Activated CD4-positive, alpha-beta memory T cell treated with anti-CD3 and anti-CD28 coated beads, Interleukin-2, amount 10 ng/mL, durations not matched to agents 7 days and 5 days (primary cell): Measurements from ENCODE around the gene FAR2. TPM values are rescaled to one million over a fixed set of nuclear protein-coding genes. Genes with fewer than 3 reads are reported as not detected.

Source experiments
- CTCF ChIA-PET: fragments of 350-600 bp; sonication (Branson Sonifier 250); formaldehyde crosslinking; loops from one replicate; lab custom pipeline; 2021; ENCODE audit warnings: antibody characterized with exemption, inconsistent platforms; lab: Charles Lee
- POLR2A ChIA-PET: fragments of 350-600 bp; sonication (Branson Sonifier 250); formaldehyde crosslinking; loops from one replicate; lab custom pipeline; 2021; ENCODE audit warnings: antibody characterized with exemption; lab: Charles Lee
- DNase-seq: peaks from one replicate; pipeline ENCODE4 v3.0.0-alpha.2; 2020
- H3K27ac Mint-ChIP-seq: one replicate; pipeline ENCODE4 v1.8.0; 2021; ENCODE audit warnings: mild to moderate bottlenecking, mixed read lengths
- H3K27me3 Mint-ChIP-seq: one replicate; pipeline ENCODE4 v1.8.0; 2021; ENCODE audit warnings: mixed read lengths
- H3K36me3 Mint-ChIP-seq: one replicate; pipeline ENCODE4 v1.8.0; 2021; ENCODE audit warnings: low read depth, mixed read lengths
- H3K4me1 Mint-ChIP-seq: one replicate; pipeline ENCODE4 v1.8.0; 2021; ENCODE audit warnings: mixed read lengths
- H3K4me3 Mint-ChIP-seq: one replicate; pipeline ENCODE4 v1.8.0; 2021; ENCODE audit warnings: mild to moderate bottlenecking, mixed read lengths
- H3K9me3 Mint-ChIP-seq: one replicate; pipeline ENCODE4 v1.8.0; 2021; ENCODE audit warnings: mixed read lengths
- total RNA-seq, 2 experiments: library from RNA; stranded (reverse); gene quantifications; one replicate each; pipeline ENCODE4 v1.2.3, GENCODE V29; 2021

The FAR2 gene
- total RNA-seq, 2 experiments from 2014 or later: 19.1 to 19.9 TPM

DNA sequence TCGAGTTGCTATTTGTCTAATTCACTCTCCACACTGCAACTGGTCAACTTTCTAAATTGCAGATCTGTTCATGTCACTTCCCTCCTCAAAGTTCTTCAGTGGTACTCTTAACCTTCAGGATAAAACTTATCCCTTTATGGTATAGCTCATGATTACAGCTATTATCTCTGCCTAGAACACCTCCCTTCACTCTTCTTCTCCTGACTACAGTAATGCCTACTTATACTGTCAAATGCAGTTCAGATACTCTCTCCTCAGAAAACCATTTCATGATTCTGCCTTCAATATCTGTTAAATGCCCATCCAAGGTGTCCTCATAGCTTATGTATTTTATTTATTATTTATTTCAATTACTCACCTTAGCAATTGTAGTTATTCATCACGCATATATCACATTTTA is 85.5 kb downstream of the FAR2 start:
- H3K36me3 Mint-ChIP-seq: no peaks in the 10 kb centered on the region
- no peak overlapping the region for H3K27ac Mint-ChIP-seq
- DNase-seq: no peak
- H3K27me3 Mint-ChIP-seq: no peaks in the 10 kb centered on the region
- H3K4me1 Mint-ChIP-seq: no peaks in the 10 kb centered on the region
- H3K4me3 Mint-ChIP-seq: no peak overlapping the region
- POLR2A ChIA-PET: no interaction called here
- CTCF ChIA-PET: no interaction called here
- no peaks in the 10 kb centered on the region for H3K9me3 Mint-ChIP-seq

DNA sequence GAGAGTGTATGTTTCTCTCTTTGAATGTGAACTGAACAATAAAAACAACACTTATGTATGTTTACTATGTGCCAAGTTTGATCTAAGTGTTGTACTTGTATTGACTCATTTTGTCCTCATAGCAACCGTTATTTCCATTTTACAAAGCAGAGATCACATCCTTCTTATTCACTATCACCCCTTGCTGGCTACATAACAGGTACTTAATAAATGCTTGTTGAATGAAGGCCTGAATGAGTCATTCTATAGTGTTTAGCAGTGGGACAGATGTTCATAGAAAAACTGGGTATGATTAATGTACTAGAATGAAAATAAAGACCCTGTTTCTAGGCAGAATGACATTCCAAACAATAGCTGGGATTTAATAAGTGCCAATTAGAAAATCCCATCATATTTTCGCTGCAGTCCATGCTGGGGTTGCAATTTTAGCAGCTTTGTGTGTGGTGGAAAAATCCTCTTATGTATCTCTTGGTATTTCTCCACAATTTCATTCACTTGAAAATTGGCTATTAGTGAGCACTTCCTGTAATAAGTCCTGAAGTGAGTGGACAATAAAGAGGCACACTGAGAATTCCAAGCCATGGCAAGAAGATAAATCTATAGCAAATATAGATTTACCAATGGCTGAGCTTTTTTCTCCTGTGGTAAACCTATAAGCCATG is 86.0 kb downstream of the FAR2 start:
- Mint-ChIP-seq H3K9me3 (no peaks in the 10 kb centered on the region), H3K4me3 (no peak overlapping the region), H3K27me3 (no peaks in the 10 kb centered on the region), H3K27ac (no peak overlapping the region), H3K36me3 (no peaks in the 10 kb centered on the region), H3K4me1 (no peaks in the 10 kb centered on the region)
- ChIA-PET CTCF (no interaction called here), POLR2A (no interaction called here)
- DNase-seq: no peak

DNA sequence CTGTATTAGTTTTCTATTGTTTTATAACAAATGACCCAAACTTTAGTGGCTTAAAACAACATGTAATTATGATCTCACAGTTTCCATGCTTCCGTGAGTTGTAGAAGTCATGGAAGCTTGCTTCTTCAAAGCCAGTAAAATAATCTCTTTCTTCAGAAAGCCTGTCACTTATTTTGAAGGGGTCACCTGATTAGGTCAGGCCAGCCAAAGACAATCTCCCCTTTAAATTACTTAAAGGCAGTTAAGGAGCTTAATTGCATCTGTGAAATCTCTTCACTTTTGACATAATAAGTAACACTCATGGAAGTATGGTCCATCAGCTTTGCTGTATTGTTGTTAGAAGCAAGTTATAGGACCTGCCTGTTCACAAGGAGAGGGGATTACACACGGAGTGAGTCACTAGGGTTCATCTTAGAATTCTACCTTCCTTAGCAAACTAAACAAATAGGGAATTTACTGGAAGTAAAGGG is 89.8 kb downstream of the FAR2 start:
- DNase-seq: no peak
- ChIA-PET CTCF (no interaction called here), POLR2A (no interaction called here)
- H3K36me3 Mint-ChIP-seq: peaks cover 3% of the 10 kb centered on the region
- no peaks in the 10 kb centered on the region for H3K9me3 Mint-ChIP-seq
- H3K4me3 Mint-ChIP-seq: no peak overlapping the region
- H3K27me3 Mint-ChIP-seq: no peaks in the 10 kb centered on the region
- peaks cover 24% of the 10 kb centered on the region for H3K4me1 Mint-ChIP-seq
- no peak overlapping the region for H3K27ac Mint-ChIP-seq

DNA sequence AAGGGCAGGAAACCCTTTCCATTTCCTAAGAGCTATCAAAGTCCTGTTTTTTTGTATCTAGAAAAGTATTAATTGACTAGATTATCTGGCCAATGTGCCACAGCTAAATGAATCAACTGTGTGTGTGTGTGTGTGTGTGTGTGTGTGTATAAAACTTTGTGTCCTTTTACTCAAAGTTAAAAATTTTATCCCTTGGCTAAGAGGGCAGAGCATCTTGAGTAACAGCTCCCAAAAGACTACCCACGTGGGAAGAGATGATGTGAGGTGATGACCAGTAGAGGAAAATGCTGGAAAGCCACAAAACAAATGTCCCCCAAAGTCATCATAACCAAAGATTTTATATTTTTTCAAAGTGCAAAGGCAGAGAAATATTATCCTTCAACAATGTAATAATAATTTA is 90.3 kb downstream of the FAR2 start:
- no peak for DNase-seq
- Mint-ChIP-seq H3K9me3 (no peaks in the 10 kb centered on the region), H3K27me3 (no peaks in the 10 kb centered on the region), H3K27ac (no peak overlapping the region), H3K4me1 (peaks cover 24% of the 10 kb centered on the region), H3K4me3 (no peak overlapping the region), H3K36me3 (peaks cover 3% of the 10 kb centered on the region)
- ChIA-PET POLR2A (no interaction called here), CTCF (no interaction called here)

DNA sequence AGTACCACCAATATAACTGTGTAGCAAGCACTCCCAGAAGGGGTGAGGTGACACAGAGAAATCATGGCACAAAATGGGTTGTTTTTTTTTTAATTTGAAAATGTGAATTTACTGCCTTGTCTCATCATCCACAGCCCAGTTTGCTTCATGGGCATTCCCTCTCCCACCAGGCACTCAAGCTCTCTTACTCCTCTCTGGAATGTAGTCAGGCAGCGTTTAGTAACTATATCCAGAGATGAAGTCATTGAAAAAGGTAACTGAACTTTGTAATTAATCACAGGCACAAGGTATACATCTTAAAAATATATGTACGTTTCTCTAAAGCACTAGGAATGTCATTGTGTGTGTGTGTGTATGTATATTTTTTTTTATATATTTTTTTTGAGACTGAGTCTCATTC is 91.4 kb downstream of the FAR2 start:
- no peak overlapping the region for H3K4me3 Mint-ChIP-seq
- no peaks in the 10 kb centered on the region for H3K27me3 Mint-ChIP-seq
- DNase-seq: no peak
- H3K27ac Mint-ChIP-seq: no peak overlapping the region
- H3K4me1 Mint-ChIP-seq: peaks cover 24% of the 10 kb centered on the region
- H3K9me3 Mint-ChIP-seq: no peaks in the 10 kb centered on the region
- H3K36me3 Mint-ChIP-seq: peaks cover 3% of the 10 kb centered on the region
- ChIA-PET POLR2A (no interaction called here), CTCF (no interaction called here)

DNA sequence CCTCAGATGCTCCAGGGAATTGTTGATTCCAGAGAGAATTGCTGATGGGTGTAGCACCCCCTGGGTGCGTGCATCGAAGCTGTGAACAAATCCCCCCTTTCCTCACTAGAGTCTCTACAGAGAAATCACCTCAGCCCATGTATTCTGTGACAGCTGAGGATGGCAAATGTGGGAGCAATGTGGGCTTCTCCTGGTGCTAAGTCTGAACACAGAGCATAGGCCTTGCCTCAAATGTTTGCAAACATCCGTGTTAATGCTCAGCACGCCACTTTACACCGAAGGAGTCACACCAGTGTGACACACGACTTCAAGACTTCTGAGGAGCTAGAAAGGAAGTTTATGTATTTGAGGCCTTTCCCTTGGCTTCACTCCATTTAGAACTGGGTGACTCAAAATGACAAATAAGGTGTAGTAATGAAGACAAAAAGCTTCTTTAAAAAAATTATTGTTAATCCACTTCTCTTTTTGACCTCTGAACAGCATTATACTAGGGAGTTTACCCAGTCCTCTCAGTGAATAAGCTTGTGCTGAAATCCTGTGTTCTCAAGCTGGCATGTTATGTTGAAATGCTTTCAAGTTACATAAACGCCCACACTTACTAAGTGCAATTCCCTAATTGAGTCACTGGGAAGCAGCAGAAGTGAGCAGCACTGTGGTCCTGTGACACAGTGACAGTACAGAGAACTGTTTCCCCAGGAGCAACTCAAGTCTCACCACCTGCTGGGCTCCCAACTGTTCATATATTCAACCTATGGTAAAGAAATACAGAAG is 92.9 kb downstream of the FAR2 start:
- H3K9me3 Mint-ChIP-seq: no peaks in the 10 kb centered on the region
- H3K36me3 Mint-ChIP-seq: peaks cover 3% of the 10 kb centered on the region
- no peaks in the 10 kb centered on the region for H3K27me3 Mint-ChIP-seq
- H3K4me3 Mint-ChIP-seq: no peak overlapping the region
- CTCF ChIA-PET: no interaction called here
- peaks cover 24% of the 10 kb centered on the region for H3K4me1 Mint-ChIP-seq
- POLR2A ChIA-PET: no interaction called here
- DNase-seq: no peak
- no peak overlapping the region for H3K27ac Mint-ChIP-seq

DNA sequence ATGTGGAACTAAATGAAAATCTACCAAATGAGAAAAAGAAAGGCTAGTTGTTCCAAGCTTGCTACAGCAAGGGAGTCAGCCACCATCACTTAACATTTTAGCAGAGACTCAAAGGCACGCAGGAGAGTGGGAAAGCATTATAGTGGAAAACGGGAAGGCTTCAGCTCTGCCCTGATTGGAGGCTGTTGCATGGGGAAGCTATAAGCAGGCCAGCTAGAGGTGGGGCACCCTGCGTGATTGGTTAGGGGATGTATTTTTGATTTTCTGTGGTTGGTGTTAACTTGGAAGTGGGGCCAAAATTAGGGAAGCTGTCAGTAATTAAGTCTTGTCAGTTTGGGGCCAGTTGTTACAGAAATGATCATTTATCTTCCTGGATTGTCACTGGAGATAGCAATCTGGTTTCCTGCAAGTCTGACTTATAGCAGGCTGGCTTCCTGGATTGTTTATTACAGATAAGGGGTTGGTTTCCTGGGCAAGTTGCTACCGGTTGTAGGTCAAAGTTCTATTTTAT is 93.9 kb downstream of the FAR2 start:
- H3K27ac Mint-ChIP-seq: no peak overlapping the region
- no peaks in the 10 kb centered on the region for H3K9me3 Mint-ChIP-seq
- DNase-seq: no peak
- H3K4me1 Mint-ChIP-seq: peaks cover 24% of the 10 kb centered on the region
- CTCF ChIA-PET: no interaction called here
- H3K4me3 Mint-ChIP-seq: no peak overlapping the region
- H3K36me3 Mint-ChIP-seq: peaks cover 3% of the 10 kb centered on the region
- POLR2A ChIA-PET: no interaction called here
- no peaks in the 10 kb centered on the region for H3K27me3 Mint-ChIP-seq

DNA sequence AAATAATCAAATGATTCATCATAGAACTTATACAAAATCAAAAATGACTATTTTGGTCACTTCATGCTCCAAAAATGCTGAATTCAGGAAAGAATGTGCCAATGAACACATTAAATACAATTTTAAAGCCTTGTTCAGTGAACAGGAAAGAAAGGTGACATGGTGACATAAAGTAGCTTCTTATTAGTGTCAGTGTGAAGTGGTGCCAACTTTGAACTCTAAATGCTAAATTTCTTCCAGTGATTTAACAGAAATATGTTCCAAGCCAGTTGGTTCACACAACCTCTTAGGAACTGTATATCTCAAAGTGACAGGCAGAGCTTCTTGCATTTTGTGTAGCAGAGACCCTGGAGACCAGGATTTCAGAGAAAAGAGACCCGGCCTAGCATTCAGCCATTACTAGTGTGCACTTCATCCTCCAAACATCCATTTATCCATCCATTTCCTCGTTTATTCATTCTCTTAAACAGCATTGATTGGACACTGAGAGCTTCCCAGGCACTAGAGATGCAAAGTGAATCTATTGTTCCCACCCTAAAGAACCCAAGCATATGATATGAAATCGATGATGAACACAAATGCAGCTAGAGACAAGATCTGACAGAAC is 95.2 kb downstream of the FAR2 start:
- no peak overlapping the region for H3K4me3 Mint-ChIP-seq
- DNase-seq: no peak
- no peaks in the 10 kb centered on the region for H3K9me3 Mint-ChIP-seq
- peaks cover 24% of the 10 kb centered on the region for H3K4me1 Mint-ChIP-seq
- no peaks in the 10 kb centered on the region for H3K27me3 Mint-ChIP-seq
- POLR2A ChIA-PET: no interaction called here
- H3K27ac Mint-ChIP-seq: no peak overlapping the region
- CTCF ChIA-PET: no interaction called here
- H3K36me3 Mint-ChIP-seq: peaks cover 3% of the 10 kb centered on the region

DNA sequence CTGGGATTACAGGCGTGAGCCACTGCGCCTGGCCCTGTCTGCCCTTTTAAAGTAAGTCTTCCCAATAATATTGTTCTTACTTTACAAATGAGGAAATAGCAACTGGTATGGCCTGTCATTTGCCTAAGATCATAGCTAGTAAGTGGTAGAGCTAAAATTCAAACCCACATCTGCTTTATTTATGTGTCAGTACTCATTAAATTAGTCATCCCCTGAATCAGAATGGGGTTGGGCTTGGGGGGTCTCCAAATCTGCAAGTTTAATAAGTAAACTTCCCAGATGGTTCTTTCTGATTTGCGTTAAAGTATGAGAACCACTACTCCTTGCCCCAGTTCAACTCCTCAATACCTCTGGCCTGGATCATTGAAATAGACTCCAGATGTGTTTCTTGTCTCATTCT is 96.2 kb downstream of the FAR2 start:
- Mint-ChIP-seq H3K36me3 (peaks cover 3% of the 10 kb centered on the region), H3K4me1 (peaks cover 24% of the 10 kb centered on the region), H3K27ac (no peak overlapping the region), H3K4me3 (no peak overlapping the region), H3K9me3 (no peaks in the 10 kb centered on the region), H3K27me3 (no peaks in the 10 kb centered on the region)
- ChIA-PET CTCF (no interaction called here), POLR2A (no interaction called here)
- no peak for DNase-seq

DNA sequence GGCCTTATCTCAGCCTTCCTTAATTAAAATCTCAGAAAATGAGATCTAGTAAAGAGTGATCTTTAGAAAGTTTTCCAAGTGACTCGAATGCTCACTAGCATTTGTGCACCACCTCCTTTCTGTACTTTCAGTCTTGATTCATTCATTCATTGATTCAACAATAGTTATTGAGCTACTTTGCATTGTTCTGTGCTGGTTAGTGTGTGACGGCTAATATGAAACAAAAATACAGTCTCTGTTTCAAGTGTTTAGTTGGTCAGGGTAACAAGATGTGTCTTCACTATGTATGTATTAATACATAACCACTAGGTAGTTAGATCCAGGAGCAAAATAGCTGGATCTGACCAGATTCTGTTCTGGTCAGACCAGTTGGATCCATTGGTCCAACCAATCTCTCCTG is 100.9 kb downstream of the FAR2 start:
- no peaks in the 10 kb centered on the region for H3K27me3 Mint-ChIP-seq
- no peaks in the 10 kb centered on the region for H3K4me1 Mint-ChIP-seq
- ChIA-PET POLR2A (no interaction called here), CTCF (no interaction called here)
- no peaks in the 10 kb centered on the region for H3K9me3 Mint-ChIP-seq
- H3K36me3 Mint-ChIP-seq: no peaks in the 10 kb centered on the region
- no peak overlapping the region for H3K4me3 Mint-ChIP-seq
- DNase-seq: no peak
- no peak overlapping the region for H3K27ac Mint-ChIP-seq

DNA sequence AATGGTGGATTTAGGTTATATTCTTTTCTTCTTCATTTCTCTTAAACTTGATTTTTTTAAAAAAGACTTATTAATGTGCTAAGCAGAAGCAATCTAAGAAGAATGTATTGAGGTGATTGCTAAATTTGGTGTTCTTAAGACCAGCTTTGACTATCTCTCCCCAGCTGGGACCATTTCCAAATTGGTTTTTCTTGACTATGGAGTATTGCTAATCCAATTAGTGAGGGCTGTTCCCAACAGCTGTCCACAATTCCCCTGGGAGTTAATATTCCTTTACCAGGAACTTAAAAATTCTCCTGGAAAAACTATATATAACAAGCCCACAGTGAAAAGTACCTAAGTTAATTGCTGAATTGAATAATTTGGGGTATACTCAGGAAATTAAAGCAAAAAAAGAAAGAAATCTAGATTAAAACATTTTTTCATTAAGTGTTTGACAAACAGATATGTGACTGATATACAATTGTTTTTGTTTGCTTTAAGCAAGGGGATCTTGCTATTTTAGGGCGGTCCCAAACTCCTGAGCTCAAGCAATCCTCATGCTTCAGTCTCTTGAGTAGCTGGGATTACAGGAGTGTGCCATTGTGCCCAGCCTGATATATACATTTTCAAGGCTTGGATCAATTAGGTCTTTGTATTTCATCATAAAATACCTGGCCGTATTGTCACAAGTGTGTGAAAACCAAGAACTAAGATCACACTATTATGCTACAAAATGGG is 105.0 kb downstream of the FAR2 start:
- Mint-ChIP-seq H3K4me1 (no peaks in the 10 kb centered on the region), H3K27me3 (no peaks in the 10 kb centered on the region), H3K27ac (no peak overlapping the region), H3K4me3 (no peak overlapping the region), H3K9me3 (peaks cover 3% of the 10 kb centered on the region), H3K36me3 (peaks cover 5% of the 10 kb centered on the region)
- ChIA-PET CTCF (no interaction called here), POLR2A (no interaction called here)
- no peak for DNase-seq

DNA sequence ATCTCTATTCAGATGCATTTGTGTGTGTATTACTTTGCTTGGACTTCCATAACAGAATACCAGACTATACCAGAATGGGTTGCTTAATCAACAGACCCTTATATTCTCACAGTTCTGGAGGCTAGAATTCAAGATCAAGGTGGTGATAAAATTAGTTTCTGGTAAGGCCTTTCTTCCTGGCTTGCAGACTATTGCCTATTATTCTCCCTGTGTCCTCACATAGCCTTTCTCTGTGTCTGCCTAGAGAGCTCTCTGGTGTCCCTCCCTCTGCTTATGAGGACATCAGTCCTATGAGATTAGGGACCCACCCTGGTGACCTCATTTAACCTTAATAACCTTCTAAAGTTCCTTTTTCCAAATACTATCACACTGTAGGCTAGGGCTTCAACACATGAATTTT is 106.0 kb downstream of the FAR2 start:
- H3K27ac Mint-ChIP-seq: no peak overlapping the region
- no peaks in the 10 kb centered on the region for H3K4me1 Mint-ChIP-seq
- ChIA-PET CTCF (no interaction called here), POLR2A (no interaction called here)
- peaks cover 5% of the 10 kb centered on the region for H3K36me3 Mint-ChIP-seq
- no peak overlapping the region for H3K4me3 Mint-ChIP-seq
- H3K9me3 Mint-ChIP-seq: peaks cover 3% of the 10 kb centered on the region
- DNase-seq: no peak
- H3K27me3 Mint-ChIP-seq: no peaks in the 10 kb centered on the region

DNA sequence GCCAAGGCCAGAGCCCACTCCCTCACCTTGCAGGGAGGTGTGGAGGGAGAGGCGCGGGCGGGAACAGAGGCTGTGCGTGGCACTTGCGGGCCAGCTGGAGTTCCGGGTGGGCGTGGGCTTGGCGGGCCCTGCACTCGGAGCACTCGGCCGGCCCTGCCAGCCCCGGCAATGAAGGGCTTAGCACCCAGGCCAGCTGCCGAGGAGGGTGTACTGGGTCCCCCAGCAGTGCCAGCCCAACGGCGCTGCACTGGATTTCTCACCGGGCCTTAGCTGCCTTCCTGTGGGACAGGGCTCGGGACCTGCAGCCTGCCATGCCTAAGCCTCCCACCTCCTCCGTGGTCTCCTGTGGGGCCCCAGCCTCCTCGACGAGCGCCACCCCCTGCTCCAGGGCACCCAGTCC is 107.5 kb downstream of the FAR2 start:
- CTCF ChIA-PET: no interaction called here
- Mint-ChIP-seq H3K9me3 (peaks cover 9% of the 10 kb centered on the region), H3K36me3 (peaks cover 7% of the 10 kb centered on the region), H3K27ac (no peak overlapping the region), H3K4me1 (no peaks in the 10 kb centered on the region), H3K27me3 (no peaks in the 10 kb centered on the region), H3K4me3 (no peak overlapping the region)
- POLR2A ChIA-PET: no interaction called here
- DNase-seq: no peak
